ENCODE data around the gene SOS1. TPM values are rescaled to one million over a fixed set of nuclear protein-coding genes. Genes with fewer than 3 reads are reported as not detected.

Gene SOS1
- total RNA-seq, 4 donors from 2014 or later = 23.1 to 70.8 (median 31.6) TPM

GRCh38 chr2:39154944-39155343 lies 34.1 kb upstream of the SOS1 start:
- TF ChIP-seq CTCF (IDR thresholded peaks at IDR 0.05) = no peak
- DNase-seq (ENCODE audit: low spot score) = no peak
- no peak for ATAC-seq (ENCODE audit: low FRiP score)

- DNase-seq (ENCODE audit: low spot score) (no peak), ATAC-seq (ENCODE audit: low FRiP score) (no peak)
- no peak for TF ChIP-seq CTCF (IDR thresholded peaks at IDR 0.05)
These were observed 32.5 kb upstream of the SOS1 start for GRCh38 chr2:39153312-39153711.

GRCh38 chr2:39152504-39152903 lies 31.7 kb upstream of the SOS1 start:
- ATAC-seq (ENCODE audit: low FRiP score) (no peak), DNase-seq (ENCODE audit: low spot score) (no peak)
- no peak for TF ChIP-seq CTCF (IDR thresholded peaks at IDR 0.05)

- DNase-seq (ENCODE audit: low spot score) (no peak), ATAC-seq (ENCODE audit: low FRiP score) (no peak)
- TF ChIP-seq CTCF (IDR thresholded peaks at IDR 0.05) = no peak
These were observed 30.1 kb upstream of the SOS1 start for GRCh38 chr2:39150890-39151497.

GRCh38 chr2:39150102-39150562 lies 29.3 kb upstream of the SOS1 start:
- ATAC-seq (ENCODE audit: low FRiP score) = no peak
- no peak for DNase-seq (ENCODE audit: low spot score)
- TF ChIP-seq CTCF (IDR thresholded peaks at IDR 0.05) = no peak

GRCh38 chr2:39146630-39147029 lies 25.8 kb upstream of the SOS1 start:
- TF ChIP-seq CTCF (IDR thresholded peaks at IDR 0.05) = no peak
- ATAC-seq (ENCODE audit: low FRiP score) (no peak), DNase-seq (ENCODE audit: low spot score) (no peak)

- ATAC-seq (ENCODE audit: low FRiP score) = no peak
- TF ChIP-seq CTCF (IDR thresholded peaks at IDR 0.05) = no peak
- DNase-seq (ENCODE audit: low spot score) = no peak
These were observed 25.1 kb upstream of the SOS1 start for GRCh38 chr2:39145906-39146421.
